GM21381 (cell line): Measurements from ENCODE around the gene ZNF565.
"Not testable (repeated sequence)": the region's sequence is repeated elsewhere in the genome, so short reads cannot be mapped to it uniquely, and the experiment has no call there.

Experiments used
- ATAC-seq: cut with Tn5 transposase; IDR thresholded peaks from one replicate; pipeline ENCODE4 v1.9.1; 2021; ENCODE audit warnings: mild to moderate bottlenecking, moderate library complexity; ENCODE audit not compliant: unreplicated experiment

ZNF565 gene

GRCh38 chr19:36215276-36216123 lies 1.0 kb upstream of the ZNF565 start:
- no peak for ATAC-seq

- no peak for ATAC-seq
Observed at GRCh38 chr19:36212895-36213294, 1.6 kb downstream of the ZNF565 start.

GRCh38 chr19:36210497-36210896 lies 4.0 kb downstream of the ZNF565 start:
- no peak for ATAC-seq

GRCh38 chr19:36209372-36209771 lies 5.1 kb downstream of the ZNF565 start:
- no peak for ATAC-seq

- ATAC-seq, result no peak
Observed at GRCh38 chr19:36207605-36208252, 6.7 kb downstream of the ZNF565 start.

- ATAC-seq, result no peak
Observed at GRCh38 chr19:36203293-36203692, 11.2 kb downstream of the ZNF565 start.

GRCh38 chr19:36201684-36202083 lies 12.8 kb downstream of the ZNF565 start:
- ATAC-seq, result no peak

GRCh38 chr19:36198119-36198518 lies 16.3 kb downstream of the ZNF565 start:
- ATAC-seq, result no peak

- no peak for ATAC-seq
Observed at GRCh38 chr19:36196249-36196648, 18.2 kb downstream of the ZNF565 start.

- not testable (repeated sequence) for ATAC-seq
Observed at GRCh38 chr19:36186722-36187121, 27.7 kb downstream of the ZNF565 start.

GRCh38 chr19:36183245-36183628 lies 31.2 kb downstream of the ZNF565 start:
- ATAC-seq, result no peak

GRCh38 chr19:36182612-36183244 lies 31.7 kb downstream of the ZNF565 start:
- ATAC-seq, result no peak

- ATAC-seq, result not testable (repeated sequence)
Observed at GRCh38 chr19:36179077-36179476, 35.4 kb downstream of the ZNF565 start.

- not testable (repeated sequence) for ATAC-seq
Observed at GRCh38 chr19:36173846-36174245, 40.6 kb downstream of the ZNF565 start.

GRCh38 chr19:36172852-36173251 lies 41.6 kb downstream of the ZNF565 start:
- no peak for ATAC-seq

- no peak for ATAC-seq
Observed at GRCh38 chr19:36169084-36169760, 45.2 kb downstream of the ZNF565 start.

GRCh38 chr19:36163813-36164212 lies 50.7 kb downstream of the ZNF565 start:
- ATAC-seq, result no peak

- no peak for ATAC-seq
Observed at GRCh38 chr19:36160821-36161596, 53.5 kb downstream of the ZNF565 start.

GRCh38 chr19:36153126-36153525 lies 61.3 kb downstream of the ZNF565 start:
- no peak for ATAC-seq

- no peak for ATAC-seq
Observed at GRCh38 chr19:36152352-36153091, 61.9 kb downstream of the ZNF565 start, which contains the start of gene COX7A1. Gene COX7A1, minus strand, starts transcription at chr19:36152447. Its CDS starts 40 bp downstream, at chr19:36152407.
